NCI-H2171 (cell line): ENCODE results near the gene SLC13A3.

Source experiments
- DNase-seq: peaks from one replicate; lab custom pipeline; 2025; lab: John Stamatoyannopoulos, UW

SLC13A3 gene

DNA sequence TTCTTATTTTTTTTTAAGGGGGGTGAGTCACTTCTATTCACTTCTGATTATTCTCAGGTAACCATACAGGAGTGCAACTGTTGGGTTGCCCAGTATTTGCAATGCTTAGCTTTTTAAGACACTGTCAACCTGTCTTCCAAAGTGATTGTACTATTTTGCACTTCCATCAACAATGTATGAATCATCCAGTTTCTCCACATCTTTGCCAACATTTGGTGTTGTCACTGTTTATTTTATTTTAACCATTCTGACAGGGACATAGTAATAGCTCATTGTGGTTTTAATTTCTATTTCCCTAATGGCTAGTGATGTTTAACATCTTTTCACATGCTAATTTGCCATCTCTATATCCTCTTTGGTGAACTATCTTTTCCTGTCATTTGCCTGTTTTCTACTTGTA is 1.4 kb upstream of the SLC13A3 start:
- DNase-seq, result no peak

DNA sequence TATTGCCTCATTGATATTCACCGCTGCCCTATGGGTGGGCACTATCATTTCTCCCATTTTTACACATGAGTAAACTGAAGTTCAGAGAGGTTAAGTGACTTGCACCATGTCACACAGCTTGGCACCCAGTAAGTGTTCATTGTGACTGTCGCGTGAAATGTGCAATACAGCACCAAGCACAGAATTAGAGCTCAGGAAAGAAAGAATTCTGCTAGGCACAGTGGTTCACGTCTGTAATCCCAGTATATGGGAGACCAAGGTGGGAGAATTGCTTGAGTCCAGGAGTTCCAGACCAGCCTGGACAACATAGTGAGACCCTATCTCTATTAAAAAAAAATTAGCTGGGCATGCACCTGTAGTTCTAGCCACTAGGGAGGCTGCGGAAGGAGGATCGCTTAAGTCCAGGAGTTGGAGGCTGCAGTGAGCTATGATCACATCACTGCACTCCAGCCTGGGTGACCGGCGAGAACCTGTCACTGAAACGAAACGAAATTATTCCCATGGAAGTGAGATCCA is 626 bp downstream of the SLC13A3 start:
- no peak for DNase-seq

DNA sequence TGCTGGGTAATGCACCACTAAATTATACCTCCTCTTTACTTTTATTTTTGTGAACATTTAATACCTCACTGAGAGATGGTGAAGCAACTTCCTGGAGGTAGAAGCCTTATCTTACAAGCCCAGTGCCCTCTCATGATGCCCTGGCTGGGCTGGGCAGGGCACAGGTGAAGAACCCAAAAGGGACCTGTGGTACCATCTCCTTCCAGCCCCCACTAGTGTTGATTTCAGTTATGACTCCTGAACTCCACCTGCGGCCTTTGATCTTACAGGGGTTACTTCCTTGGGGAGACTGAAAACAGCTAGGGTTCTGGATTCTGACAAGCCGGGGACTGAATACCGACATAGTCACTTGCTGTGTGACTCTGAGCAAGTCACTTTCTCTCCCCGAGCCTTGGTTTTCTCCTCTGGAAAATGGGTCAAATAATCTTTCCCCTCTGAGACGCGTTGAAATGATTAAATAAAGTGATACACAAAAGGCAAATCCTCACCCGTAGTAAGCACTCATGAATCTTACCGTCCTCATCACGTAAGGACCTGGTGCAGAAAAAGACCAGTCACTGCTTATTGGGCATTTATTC is 1.2 kb downstream of the SLC13A3 start:
- no peak for DNase-seq

DNA sequence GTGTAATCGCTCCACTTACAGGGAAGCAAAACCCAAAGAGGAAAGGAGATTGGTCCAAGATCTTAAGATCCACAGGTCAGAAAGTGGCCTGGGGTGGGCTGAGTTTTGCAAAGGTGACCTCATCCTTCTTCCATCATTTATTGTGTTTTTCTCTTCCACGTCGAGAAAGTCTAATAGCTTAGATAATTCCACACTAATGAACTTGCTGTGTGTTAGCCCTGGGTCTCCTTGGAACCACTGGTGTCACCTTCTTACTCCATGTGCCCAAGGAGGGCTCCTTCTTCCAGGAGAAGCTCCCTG is 1.7 kb downstream of the SLC13A3 start:
- no peak for DNase-seq

DNA sequence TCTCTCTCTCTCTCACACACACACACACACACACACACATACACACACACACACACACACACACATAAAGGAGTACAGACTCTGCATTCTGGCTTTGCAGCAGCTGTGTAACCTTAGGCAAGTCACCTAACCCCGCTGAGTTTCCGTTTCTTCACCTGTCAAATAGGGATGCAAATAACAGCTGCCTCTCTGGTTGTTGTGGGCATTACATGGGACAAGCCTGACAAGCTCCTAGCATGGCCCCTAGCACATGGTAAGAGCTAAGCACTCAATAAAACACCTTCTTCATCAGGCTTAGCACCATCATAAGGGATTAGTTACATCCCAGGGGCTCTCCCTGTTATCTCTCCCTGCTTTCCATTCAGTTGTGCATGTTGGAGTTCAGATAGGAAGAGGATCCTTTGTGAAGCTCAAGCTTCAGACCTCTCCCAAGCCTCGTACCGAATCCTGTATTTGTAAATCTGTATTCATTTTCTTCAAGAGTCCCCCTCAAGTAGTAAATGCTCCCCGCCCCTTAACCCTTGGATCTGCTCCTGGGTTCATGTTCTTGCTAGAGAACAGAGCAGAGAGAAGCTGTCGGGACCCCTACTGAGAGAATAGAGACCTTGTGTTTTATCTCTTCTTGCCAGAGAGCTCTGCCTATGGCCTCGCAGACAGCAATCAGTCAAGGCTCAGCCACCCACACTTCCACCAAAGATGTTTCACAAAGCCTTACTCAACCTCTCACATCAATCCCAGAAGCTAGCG is 2.2 kb downstream of the SLC13A3 start:
- no peak for DNase-seq

DNA sequence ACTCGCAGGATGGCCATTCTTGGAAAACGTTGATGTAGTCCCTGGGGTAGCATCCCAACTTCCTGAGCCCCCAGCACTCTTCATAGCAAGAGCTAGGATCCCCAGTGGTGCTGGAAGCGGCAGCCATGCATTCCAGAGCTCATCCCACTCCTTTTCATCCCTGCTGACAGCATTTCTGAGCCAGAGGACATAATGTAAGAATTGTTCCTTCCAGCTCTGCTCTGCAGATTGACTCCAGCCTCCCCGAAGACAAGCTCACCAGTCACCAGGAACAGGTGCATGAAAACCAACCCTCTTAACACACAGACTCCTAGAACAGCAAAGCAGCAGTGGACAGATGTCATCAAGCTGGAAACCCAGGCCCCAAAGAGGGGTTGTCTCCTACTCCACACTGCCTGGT is 3.8 kb downstream of the SLC13A3 start:
- DNase-seq, result no peak

DNA sequence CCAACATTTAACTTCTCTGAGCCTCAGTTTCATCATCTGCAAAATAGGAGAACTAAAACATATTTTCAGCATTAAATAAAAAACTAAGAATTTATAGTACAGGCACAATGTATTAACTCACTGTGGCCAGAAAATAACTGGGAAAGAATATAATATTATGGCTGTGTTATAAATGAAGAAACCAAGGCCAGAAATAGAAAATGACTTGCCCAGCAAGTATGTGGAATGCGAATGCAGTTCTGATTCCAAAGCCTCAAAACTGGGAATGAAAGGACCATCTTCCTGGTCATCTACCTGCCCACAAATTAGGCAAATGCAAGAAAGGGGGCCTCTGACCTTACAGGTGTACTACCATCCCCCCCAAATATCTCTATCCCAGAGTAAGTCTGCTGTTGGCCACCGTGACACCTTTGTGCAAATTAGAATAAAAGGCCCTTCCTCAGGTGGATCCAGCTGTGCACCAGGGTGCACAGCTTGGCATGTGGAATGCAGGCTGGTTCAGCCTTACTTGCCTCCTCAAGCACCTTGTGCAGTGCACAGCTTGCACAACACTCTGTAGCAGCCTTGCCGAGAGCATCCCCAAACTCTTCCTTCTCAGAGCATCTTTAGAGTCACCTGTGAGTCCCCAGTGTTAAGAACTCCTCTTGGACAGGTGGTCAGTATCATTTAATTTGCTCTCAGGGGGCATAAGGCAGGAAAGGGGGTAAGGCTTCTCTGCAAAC is 4.4 kb downstream of the SLC13A3 start:
- no peak for DNase-seq

DNA sequence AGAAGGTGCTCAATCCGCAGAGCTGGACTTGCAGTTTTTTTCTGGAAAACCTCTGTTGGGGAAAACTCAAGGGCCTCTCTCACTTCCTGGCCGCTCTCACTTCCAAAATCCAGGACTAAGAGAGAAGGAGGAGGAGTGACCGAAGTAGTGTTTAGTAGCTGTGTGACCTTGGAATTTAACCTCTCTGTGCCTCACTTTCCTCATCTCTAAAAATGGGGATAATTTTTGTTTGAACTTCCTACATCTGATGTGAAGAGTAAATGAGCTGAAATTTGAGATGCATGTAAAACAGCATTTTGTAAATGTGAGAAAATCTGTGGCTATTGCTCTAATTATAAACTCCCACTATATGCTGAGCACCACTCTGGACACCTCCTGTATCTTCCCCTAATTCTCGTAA is 5.1 kb downstream of the SLC13A3 start:
- no peak for DNase-seq

DNA sequence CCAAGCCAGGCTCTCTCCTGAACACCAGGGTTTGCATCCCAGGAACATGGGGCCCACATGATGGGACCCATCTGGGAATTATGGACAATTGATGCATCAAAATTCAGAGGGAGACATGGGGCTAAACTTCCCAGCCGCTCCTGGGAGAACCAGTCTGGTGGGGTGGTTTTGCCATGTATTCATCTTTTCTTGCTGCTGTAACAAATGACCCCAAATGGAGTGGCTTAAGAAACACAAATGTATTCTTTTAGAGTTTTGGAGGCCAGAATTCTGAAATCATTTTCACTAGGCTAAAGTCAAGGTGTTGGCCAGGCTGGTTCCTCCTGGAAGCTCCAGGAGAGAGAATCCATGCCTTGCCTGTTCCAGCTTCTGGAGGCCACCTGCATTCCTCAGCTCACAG is 6.5 kb downstream of the SLC13A3 start:
- DNase-seq, result no peak

DNA sequence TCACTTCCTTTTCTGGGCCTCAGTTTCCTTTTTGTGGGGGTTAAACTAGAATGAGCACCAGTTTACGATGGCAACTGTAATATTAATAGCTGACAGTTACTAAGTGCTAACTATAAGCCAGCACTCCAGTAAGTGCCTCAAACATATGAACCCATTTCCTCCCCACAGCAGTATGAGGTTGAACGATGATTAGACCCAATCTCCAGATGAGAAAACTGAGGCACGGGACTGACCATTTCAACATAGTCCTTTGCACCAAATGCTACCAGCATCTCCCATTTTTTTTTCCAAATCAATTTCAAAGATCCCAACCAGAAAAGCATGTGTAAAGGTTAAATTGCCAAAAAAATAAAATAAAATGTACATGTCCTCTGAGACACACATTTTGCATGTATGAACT is 7.1 kb downstream of the SLC13A3 start:
- no peak for DNase-seq

DNA sequence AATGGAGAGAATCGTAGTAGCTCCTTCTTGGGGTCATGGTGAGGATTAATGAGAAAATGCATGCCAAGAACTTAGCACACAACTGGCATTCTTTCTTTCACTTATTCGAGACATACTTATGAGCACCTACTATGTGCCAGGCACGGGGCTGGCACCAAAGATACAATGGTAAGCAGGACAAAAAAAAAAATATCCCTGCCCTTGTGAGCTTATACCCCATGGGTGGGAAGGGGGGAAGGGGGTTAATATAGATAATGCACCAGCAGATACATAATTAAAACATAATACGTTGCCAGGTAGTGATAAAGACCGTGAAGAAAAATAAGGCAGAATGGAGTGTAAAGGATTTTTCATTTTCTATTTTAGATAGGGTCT is 8.3 kb downstream of the SLC13A3 start:
- no peak for DNase-seq

DNA sequence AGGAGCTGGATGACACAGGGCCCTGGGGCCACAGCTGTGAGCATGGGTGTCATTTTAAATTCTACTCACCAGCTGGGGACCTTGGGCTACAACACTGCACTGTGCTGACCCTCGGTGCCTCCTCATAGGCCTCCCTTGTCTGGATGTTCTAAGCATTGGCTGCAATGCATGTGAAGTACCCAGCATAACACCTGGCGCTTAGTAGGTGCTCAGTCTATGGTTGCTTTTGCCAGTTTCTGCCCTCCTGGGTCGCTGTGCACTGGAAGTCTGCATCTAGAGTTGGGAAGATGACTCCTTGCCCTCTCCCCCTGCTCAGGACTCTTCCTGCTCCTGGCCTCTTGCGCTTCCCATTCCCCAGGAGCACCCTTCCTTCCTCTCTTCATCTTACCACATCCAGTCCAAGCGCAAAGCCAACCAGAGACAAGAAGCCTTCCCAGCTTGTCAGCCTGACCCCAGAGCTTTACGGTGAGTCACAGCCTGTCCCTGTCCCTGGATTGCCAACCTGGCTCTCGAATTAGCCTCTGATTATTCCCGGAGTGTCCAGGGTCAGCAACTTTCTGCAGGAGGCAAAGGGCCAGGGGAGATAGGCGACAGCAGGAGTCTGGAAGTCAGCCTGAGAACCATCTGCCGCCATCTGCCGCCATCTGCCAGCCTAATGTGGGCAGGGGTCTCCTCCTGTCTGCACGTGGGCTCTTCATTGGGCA is 8.8 kb downstream of the SLC13A3 start:
- DNase-seq, result no peak

DNA sequence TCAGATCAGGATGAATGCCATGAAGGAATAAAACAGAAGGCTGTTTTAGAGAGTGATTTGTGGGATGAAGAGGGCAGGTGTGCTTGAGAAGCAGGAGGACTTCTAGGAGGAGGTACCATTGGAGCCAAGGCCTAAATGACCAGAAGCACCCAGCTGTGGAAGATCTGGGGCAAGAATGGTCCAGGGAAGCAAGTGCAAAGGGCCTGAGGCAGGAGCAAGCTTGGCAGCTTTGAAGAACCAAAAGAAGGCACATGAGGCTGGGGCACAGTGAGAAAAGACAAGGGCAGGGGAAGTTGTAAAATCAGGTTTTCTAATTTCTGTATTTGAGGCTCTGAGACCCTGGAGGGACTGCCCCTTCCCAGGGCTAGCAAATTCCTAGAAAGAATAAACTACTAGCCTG is 9.8 kb downstream of the SLC13A3 start:
- no peak for DNase-seq

DNA sequence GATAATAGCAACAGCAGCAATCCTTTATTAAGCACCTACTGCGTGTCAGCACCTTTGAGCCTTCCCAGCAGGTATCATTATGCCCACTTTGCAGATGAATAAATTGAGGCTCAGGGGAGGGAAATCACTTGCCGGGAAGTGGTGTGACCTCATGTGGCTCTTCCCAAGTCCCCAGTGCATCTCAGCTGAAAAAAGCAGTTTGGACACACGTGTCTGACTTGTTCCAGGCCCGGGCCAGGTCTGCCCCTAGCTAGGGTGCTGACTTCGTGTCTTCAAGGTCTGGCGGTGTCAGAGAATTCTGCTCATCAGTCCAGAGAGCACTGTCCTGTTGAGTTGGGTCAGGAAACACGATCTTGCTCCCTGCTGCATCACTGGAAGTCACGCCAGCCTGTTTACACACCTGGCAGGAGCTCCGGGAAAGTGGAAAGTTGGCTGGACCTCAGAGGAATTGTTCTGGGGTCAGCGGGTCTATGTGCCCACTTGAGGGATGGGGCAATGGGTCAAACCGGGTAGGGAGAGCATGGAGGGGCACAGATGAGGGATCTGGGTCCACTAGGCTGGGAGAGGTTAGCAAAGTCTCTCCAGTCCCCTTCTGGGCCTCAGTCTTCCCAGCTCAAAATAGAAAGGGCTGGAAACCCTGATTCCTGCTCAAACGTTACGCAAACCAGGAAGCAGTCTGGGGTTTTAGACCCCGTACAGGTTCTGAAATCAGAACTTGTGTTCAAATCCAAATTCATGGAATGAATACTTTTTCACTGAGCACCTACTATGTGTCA is 10.5 kb downstream of the SLC13A3 start:
- DNase-seq, result no peak

DNA sequence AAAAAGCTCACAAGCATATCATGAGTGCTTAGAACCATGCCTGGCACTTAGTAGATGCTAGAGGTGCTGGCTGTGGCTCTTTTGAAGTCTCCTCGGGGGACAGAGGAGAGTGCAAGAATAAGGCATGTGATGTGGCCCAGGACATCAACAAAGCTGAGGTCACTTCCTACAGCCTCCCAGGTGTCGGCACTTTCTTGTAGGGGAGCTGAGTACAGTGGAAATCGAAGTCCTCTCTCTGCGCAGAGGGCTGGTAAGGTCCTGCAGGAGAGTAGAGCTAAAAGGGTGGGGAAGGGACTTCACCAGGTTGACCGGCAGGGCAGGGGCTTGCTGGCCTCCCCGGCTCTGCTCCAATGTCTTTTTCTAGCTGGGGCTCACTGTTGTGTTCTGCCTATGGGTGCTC is 11.2 kb downstream of the SLC13A3 start:
- no peak for DNase-seq

DNA sequence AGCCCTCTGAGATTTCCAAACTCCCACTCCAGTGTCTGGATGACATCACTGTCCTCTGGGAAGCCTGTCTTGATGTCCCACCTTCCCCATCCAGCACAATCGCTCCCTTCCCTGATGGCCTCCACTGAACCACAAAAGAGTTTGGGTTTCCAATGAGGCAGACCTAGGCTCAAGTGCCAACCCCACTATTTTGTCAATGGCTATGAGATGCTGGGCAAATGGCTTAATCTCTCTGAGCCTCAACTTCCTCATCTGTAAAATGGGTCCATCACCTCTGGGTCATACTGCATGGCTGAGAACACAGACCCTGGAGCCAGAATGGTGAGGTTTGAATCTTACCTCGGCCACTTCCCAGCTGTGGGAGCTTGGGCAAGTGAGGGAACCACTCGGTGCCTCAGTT is 11.7 kb downstream of the SLC13A3 start:
- no peak for DNase-seq

DNA sequence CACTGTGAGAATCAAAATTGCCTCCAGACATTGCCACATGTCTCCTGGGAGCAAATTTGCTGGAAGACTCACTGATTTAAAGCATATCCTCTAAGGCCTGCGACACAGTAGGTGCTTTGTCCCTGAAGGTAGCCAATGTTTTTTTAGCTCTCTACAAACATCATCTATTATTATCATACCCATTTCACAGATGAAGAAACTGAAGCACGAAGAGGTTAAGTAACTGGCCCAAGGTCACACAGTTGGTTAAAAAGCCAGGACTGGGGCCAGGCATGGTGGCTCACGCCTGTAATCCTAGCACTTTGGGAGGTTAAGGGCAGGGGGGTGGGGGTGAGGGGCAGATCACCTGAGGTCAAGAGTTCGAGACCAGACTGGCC is 12.4 kb downstream of the SLC13A3 start:
- DNase-seq, result no peak

DNA sequence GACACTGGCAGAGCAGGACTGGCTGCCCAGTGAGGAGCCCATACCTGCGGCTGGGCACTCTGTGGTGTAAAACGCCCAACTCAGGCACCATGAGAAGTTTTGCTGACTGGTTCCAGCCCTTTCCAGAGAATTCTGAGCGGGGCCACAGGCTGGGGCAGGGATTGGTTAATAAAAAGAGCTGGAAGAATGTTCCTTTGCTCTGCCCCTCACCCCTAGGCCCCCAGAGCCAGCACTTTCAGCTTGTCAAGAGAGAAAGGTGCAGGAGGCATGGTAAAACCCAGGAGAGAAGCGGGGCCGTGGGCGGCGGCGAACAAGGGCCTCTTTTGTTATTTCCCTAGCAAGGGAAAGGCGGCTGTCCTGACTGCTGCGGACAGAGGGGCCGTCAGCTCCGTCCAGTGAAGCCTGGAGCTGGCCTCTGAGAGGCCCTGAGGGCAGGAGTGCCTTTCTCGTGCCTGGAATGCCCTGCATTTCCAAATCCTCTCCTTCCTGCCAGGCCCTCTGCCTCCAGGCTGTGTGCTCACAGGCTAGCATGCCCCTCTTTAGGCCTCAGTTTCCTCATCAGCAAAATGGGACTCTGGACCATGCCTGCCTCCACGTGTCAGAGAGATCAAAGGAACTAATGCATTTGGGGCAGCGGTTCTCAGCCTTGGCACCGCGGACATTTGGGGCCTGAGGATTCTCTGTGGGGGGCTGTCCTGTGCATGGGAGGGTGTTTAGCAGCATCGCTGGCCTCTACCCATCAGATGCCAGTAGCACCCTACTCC is 12.9 kb downstream of the SLC13A3 start:
- no peak for DNase-seq

DNA sequence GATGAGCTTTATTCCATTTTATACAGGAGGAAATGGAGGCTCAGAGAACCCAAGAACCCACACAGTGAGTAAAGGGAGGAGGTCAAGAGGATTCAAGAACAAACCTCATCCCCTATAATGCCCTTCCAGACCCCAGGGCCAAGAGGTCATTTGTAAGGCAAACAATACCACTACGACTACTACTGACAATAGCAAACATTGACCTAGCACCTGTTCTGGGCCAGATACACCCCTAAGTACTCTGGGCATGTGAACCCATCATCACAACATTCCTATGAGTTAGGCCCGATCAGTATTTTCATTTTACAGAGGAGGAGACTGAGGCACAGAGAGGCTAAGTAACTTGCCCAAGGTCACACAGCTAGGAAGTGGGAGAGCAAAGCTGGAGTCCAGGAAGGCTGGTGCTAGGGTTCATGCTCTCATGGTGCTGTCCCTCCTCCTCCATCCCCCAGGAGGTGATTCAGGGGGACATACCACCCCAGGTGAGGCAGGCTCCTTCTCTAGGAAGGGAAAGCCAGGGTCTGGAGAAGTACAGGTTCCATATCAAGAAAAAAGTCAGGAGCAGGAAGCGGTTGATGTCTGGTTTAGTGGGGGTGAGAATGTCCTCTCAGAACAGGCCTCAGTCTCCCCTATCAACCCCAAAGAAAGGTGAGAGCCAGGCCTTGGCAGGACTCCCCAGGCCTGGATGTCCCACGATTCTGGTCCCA is 13.7 kb downstream of the SLC13A3 start:
- DNase-seq, result no peak

DNA sequence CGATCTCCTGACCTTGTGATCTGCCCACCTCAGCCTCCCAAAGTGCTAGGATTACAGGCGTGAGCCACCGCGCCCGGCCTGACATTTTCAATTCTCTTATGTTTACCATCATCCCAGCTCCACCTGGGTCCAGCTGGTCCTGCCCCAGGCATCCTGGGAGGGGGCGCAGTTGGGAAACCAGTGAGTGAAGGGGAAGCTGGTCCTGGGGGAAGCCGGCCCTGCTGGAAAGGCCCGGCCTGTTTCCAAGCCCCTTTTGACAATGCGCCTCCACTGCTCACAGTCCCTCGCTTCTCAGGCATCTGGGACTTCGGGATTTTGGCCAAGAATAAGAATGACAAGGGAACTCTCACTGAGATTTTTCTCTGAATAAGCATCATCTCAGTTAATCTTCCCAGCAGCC is 14.2 kb downstream of the SLC13A3 start:
- DNase-seq, result no peak

DNA sequence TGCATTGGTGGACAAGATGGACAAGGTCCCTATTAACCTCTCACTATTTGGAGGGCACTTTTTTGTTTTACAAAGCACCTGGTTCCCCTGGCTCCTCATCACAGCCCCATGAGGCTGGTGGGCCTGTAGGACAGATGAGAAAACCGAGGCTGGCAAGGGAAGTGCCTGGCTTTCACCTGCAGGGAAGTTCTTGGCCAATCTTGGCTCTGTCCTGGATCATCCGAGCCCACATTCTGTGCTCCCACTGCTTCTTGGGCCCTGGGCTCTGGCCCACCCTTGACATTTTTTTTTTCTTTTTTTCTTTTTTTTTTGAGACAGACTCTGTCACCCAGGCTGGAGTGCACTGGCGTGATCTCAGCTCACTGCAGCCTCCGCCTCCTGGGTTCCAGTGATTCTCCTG is 14.7 kb downstream of the SLC13A3 start:
- DNase-seq, result no peak
